SU-DHL-6 (cell line): ENCODE measurements around the gene RFK.

Experiments
- H2AFZ ChIP-seq: fragments of 200-600 bp; sonication (generic); 2 replicates; pipeline ENCODE4 v1.6.1; 2014; ENCODE audit warnings: low read depth, mild to moderate bottlenecking, moderate library complexity, mixed read lengths, antibody characterized with exemption, low read length; ENCODE audit not compliant: severe bottlenecking
- H3F3A ChIP-seq: fragments of 200-600 bp; shearing (Covaris generic); 2 replicates; pipeline ENCODE4 v1.6.0; 2016; ENCODE audit warnings: antibody characterized with exemption, mild to moderate bottlenecking; ENCODE audit not compliant: insufficient read depth
- H3K27ac ChIP-seq: fragments of 200-600 bp; sonication (generic); 2 replicates; pipeline ENCODE4 v1.5.1; 2016; ENCODE audit warnings: low read depth, mild to moderate bottlenecking, low read length, moderate library complexity, mixed read lengths
- H3K27me3 ChIP-seq: fragments of 200-600 bp; sonication (generic), shearing (Covaris generic); 2 replicates; pipeline ENCODE4 v1.6.0; 2014; ENCODE audit warnings: mild to moderate bottlenecking, low read length
- H3K36me3 ChIP-seq: fragments of 200-600 bp; sonication (generic); 2 replicates; pipeline ENCODE4 v1.6.1; 2014; ENCODE audit warnings: mild to moderate bottlenecking, low read length, mixed read lengths
- H3K4me2 ChIP-seq: fragments of 300-600, 200-600 bp; shearing (Covaris generic), sonication (generic); 2 replicates; pipeline ENCODE4 v1.6.0; 2014; ENCODE audit warnings: low read length, low read depth, mild to moderate bottlenecking; ENCODE audit not compliant: poor library complexity, severe bottlenecking
- H3K4me3 ChIP-seq: fragments of 200-600 bp; sonication (generic); 2 replicates; pipeline ENCODE4 v1.5.1; 2014; ENCODE audit warnings: antibody characterized with exemption, low read length, mild to moderate bottlenecking, mixed read lengths; ENCODE audit not compliant: insufficient read depth, poor library complexity, severe bottlenecking
- H3K79me2 ChIP-seq: fragments of 200-600 bp; sonication (generic); 2 replicates; pipeline ENCODE4 v1.6.1; 2014; ENCODE audit warnings: mild to moderate bottlenecking, low read length, moderate library complexity; ENCODE audit not compliant: insufficient read depth
- H3K9ac ChIP-seq: fragments of 200-600 bp; sonication (generic); 2 replicates; pipeline ENCODE4 v1.7.0; 2014; ENCODE audit warnings: mild to moderate bottlenecking, low read length
- H3K9me2 ChIP-seq: fragments of 200-600 bp; sonication (generic); replicated peaks from 2 replicates; pipeline ENCODE4 v1.6.1; 2014; ENCODE audit warnings: low read length; ENCODE audit not compliant: insufficient read depth
- H3K9me3 ChIP-seq: fragments of 200-600 bp; sonication (generic); 2 replicates; pipeline ENCODE4 v1.6.1; 2014; ENCODE audit warnings: low read length, mixed read lengths; ENCODE audit not compliant: insufficient read depth
- H4K20me1 ChIP-seq: fragments of 200-600 bp; sonication (generic); 2 replicates; pipeline ENCODE4 v1.6.1; 2014; ENCODE audit warnings: low read depth, mild to moderate bottlenecking, antibody characterized with exemption, low read length, moderate library complexity, mixed read lengths
- EZH2phosphoT487 ChIP-seq: fragments of 200-600 bp; sonication (generic), shearing (Covaris generic); conservative IDR thresholded peaks from 2 replicates; pipeline ENCODE4 v1.6.1; 2018; ENCODE audit warnings: mild to moderate bottlenecking, antibody characterized with exemption, low read length, moderate library complexity, mixed read lengths
- TF ChIP-seq, protein P1 (sequence below): fragments of 200-600 bp; sonication (generic); IDR thresholded peaks from one replicate; pipeline ENCODE4 v1.5.1; 2017; ENCODE audit warnings: antibody characterized with exemption, mild to moderate bottlenecking, low read length, moderate library complexity; ENCODE audit not compliant: insufficient read depth, poor library complexity, severe bottlenecking

Gene RFK

GRCh38 chr9:76415154-76415553 lies 20.9 kb upstream of the RFK start:
- Histone ChIP-seq H3K9ac (no peak overlapping the region), H3K9me3 (no peaks in the 10 kb centered on the region), H4K20me1 (no peaks in the 10 kb centered on the region), H3K36me3 (no peaks in the 10 kb centered on the region), H3K4me2 (no peak overlapping the region), H3K27me3 (no peaks in the 10 kb centered on the region), H3K79me2 (no peaks in the 10 kb centered on the region), H3K4me3 (no peak overlapping the region), H3K9me2 (no peaks in the 10 kb centered on the region), H3K27ac (no peak overlapping the region), H3F3A (no peaks in the 10 kb centered on the region), H2AFZ (no peak overlapping the region)
- TF ChIP-seq, protein P1, sequence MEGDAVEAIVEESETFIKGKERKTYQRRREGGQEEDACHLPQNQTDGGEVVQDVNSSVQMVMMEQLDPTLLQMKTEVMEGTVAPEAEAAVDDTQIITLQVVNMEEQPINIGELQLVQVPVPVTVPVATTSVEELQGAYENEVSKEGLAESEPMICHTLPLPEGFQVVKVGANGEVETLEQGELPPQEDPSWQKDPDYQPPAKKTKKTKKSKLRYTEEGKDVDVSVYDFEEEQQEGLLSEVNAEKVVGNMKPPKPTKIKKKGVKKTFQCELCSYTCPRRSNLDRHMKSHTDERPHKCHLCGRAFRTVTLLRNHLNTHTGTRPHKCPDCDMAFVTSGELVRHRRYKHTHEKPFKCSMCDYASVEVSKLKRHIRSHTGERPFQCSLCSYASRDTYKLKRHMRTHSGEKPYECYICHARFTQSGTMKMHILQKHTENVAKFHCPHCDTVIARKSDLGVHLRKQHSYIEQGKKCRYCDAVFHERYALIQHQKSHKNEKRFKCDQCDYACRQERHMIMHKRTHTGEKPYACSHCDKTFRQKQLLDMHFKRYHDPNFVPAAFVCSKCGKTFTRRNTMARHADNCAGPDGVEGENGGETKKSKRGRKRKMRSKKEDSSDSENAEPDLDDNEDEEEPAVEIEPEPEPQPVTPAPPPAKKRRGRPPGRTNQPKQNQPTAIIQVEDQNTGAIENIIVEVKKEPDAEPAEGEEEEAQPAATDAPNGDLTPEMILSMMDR = no peak
- no peak for TF ChIP-seq EZH2phosphoT487

GRCh38 chr9:76414661-76415060 lies 20.4 kb upstream of the RFK start:
- H3K79me2 ChIP-seq = no peaks in the 10 kb centered on the region
- H3K4me2 ChIP-seq = no peak overlapping the region
- H2AFZ ChIP-seq = no peak overlapping the region
- no peaks in the 10 kb centered on the region for H4K20me1 ChIP-seq
- H3K27me3 ChIP-seq = no peaks in the 10 kb centered on the region
- no peaks in the 10 kb centered on the region for H3K9me3 ChIP-seq
- no peak overlapping the region for H3K4me3 ChIP-seq
- H3K9me2 ChIP-seq = no peaks in the 10 kb centered on the region
- H3K36me3 ChIP-seq = no peaks in the 10 kb centered on the region
- H3K27ac ChIP-seq = no peak overlapping the region
- no peak overlapping the region for H3K9ac ChIP-seq
- TF ChIP-seq, protein P1 = no peak
- no peak for TF ChIP-seq EZH2phosphoT487
- no peaks in the 10 kb centered on the region for H3F3A ChIP-seq

- Histone ChIP-seq H3K27ac (no peak overlapping the region), H3K9me2 (no peaks in the 10 kb centered on the region), H3K79me2 (no peaks in the 10 kb centered on the region), H3K9me3 (no peaks in the 10 kb centered on the region), H3K36me3 (no peaks in the 10 kb centered on the region), H3K4me2 (no peak overlapping the region), H3K4me3 (no peak overlapping the region), H4K20me1 (no peaks in the 10 kb centered on the region), H2AFZ (no peak overlapping the region), H3F3A (no peaks in the 10 kb centered on the region), H3K27me3 (no peaks in the 10 kb centered on the region), H3K9ac (no peak overlapping the region)
- TF ChIP-seq EZH2phosphoT487 = no peak
- TF ChIP-seq, protein P1 = no peak
These were observed 19.4 kb upstream of the RFK start for GRCh38 chr9:76413658-76414057.
